Measurements from ENCODE around the gene MTUS2. TPM values are rescaled to one million over a fixed set of nuclear protein-coding genes. Genes with fewer than 3 reads are reported as not detected.

Gene MTUS2
- total and polyA plus RNA-seq, 9 of the 15 experiments (the other 6 are each of a cell fraction or from before 2014, with no cell fraction given), result 0.01 to 0.28 (median 0.06) TPM; not detected in 1

- H3K79me2 ChIP-seq (ENCODE audit: control insufficient read depth, insufficient read depth, low read length), result no peaks in the 10 kb centered on the region
- no TSS peak for BruUV-seq (replicated peaks)
- H3K27ac ChIP-seq (ENCODE audit: extremely low read depth, low read depth, low read length), result no peak overlapping the region
- no peaks in the 10 kb centered on the region for H3K9me1 ChIP-seq (ENCODE audit: control insufficient read depth, insufficient read depth, low read length)
- ChIA-PET POLR2A (interaction anchor here (1.4 kb wide), 1 partner anchor 16 kb away, joined by 4 read pairs; no protein-coding TSS in a partner anchor), CTCF (ENCODE audit: low intra/inter-chr PET ratio) (no interaction called here)
- no peaks in the 10 kb centered on the region for H3K27me3 ChIP-seq (ENCODE audit: control insufficient read depth in 2 of 2, insufficient read depth in 2 of 2, low read length in 2 of 2)
- H3K9ac ChIP-seq (ENCODE audit: insufficient read depth in 1 of 2, low read depth in 2 of 2, low read length in 2 of 2), result no peak overlapping the region; a peak in 1 of 4 replicates
- H3K36me3 ChIP-seq (ENCODE audit: control insufficient read depth, insufficient read depth, low read length), result peaks cover 67% of the 10 kb centered on the region
- H4K20me1 ChIP-seq (replicated peaks; ENCODE audit: control insufficient read depth, insufficient read depth, low read length), result no peaks in the 10 kb centered on the region; the same call in 1 of the 2 replicates
- DNase-seq (ENCODE audit: extremely low read depth in 1 of 4, low spot score in 3 of 4) (no peak), ATAC-seq (no peak), FAIRE-seq (no peak)
- no peak overlapping the region for H3K4me3 ChIP-seq
- WGBS (ENCODE audit: insufficient coverage, low coverage, missing lambda C conversion rate), result 98% methylated on average over 20 of the region's 23 CpGs
- no peak overlapping the region for H2AFZ ChIP-seq (ENCODE audit: low read depth, low read length)
- H3K9me3 ChIP-seq (replicated peaks; ENCODE audit: control insufficient read depth, insufficient read depth, low read depth, low read length), result no peaks in the 10 kb centered on the region
- TF ChIP-seq ZNF717 (CRISPR knock-in tag; IDR thresholded peaks at IDR 0.05), result no peak
- peak; percentile 32 for TF ChIP-seq RBM22 (IDR thresholded peaks at IDR 0.05; ENCODE audit: low read depth, low read length, poor library complexity, severe bottlenecking)
- peak; percentile 49; the same call in 1 of the 2 replicates for TF ChIP-seq POLR2G (IDR thresholded peaks at IDR 0.05; ENCODE audit: low read depth, low read length)
- H3K4me1 ChIP-seq (replicated peaks in 1 of 2; ENCODE audit: control insufficient read depth in 2 of 2, insufficient read depth in 2 of 2, low read length in 2 of 2), result no peaks in the 10 kb centered on the region
- in situ Hi-C loops (cut with MboI), result no loop called here
- no peak overlapping the region for H3K4me2 ChIP-seq (ENCODE audit: insufficient read depth, low read length)
- intact Hi-C loops (cut with micrococcal nuclease), result no loop called here
Observed at GRCh38 chr13:29523199-29523961, 703.2 kb downstream of the MTUS2 start.

- intact Hi-C loops (cut with micrococcal nuclease), result no loop called here
- H3K4me1 ChIP-seq (replicated peaks in 1 of 2; ENCODE audit: control insufficient read depth in 2 of 2, insufficient read depth in 2 of 2, low read length in 2 of 2), result no peaks in the 10 kb centered on the region
- no peaks in the 10 kb centered on the region for H3K9me1 ChIP-seq (ENCODE audit: control insufficient read depth, insufficient read depth, low read length)
- POLR2A ChIA-PET, result no interaction called here
- DNase-seq (ENCODE audit: extremely low read depth in 1 of 4, low spot score in 3 of 4) (no peak), FAIRE-seq (no peak), ATAC-seq (no peak)
- no peak overlapping the region for H3K4me3 ChIP-seq
- H3K79me2 ChIP-seq (ENCODE audit: control insufficient read depth, insufficient read depth, low read length), result no peaks in the 10 kb centered on the region
- in situ Hi-C loops (cut with MboI), result no loop called here
- 87% methylated on average over 10 of the region's 17 CpGs for WGBS (ENCODE audit: insufficient coverage, low coverage, missing lambda C conversion rate)
- H3K4me2 ChIP-seq (ENCODE audit: insufficient read depth, low read length), result no peak overlapping the region
- H3K27ac ChIP-seq (ENCODE audit: extremely low read depth, low read depth, low read length), result no peak overlapping the region
- no peak overlapping the region for H3K9ac ChIP-seq (ENCODE audit: insufficient read depth in 1 of 2, low read depth in 2 of 2, low read length in 2 of 2)
- H3K27me3 ChIP-seq (ENCODE audit: control insufficient read depth in 2 of 2, insufficient read depth in 2 of 2, low read length in 2 of 2), result no peaks in the 10 kb centered on the region
- CTCF ChIA-PET (ENCODE audit: low intra/inter-chr PET ratio), result no interaction called here
- no peaks in the 10 kb centered on the region; the same call in 1 of the 2 replicates for H4K20me1 ChIP-seq (replicated peaks; ENCODE audit: control insufficient read depth, insufficient read depth, low read length)
- no peak overlapping the region for H2AFZ ChIP-seq (ENCODE audit: low read depth, low read length)
- TF ChIP-seq CHD2 (IDR thresholded peaks at IDR 0.05; ENCODE audit: low read depth, low read length) (no peak), MCM7 (IDR thresholded peaks at IDR 0.05) (no peak)
- no TSS peak for BruUV-seq (replicated peaks)
- H3K36me3 ChIP-seq (ENCODE audit: control insufficient read depth, insufficient read depth, low read length), result peaks cover 69% of the 10 kb centered on the region
- H3K9me3 ChIP-seq (replicated peaks; ENCODE audit: control insufficient read depth, insufficient read depth, low read depth, low read length), result no peaks in the 10 kb centered on the region
Observed at GRCh38 chr13:29524176-29524575, 704.0 kb downstream of the MTUS2 start.

Data from K562 (cell line).